ENCODE results near the gene PRKCG. TPM values are rescaled to one million over a fixed set of nuclear protein-coding genes. Genes with fewer than 3 reads are reported as not detected.

Gene PRKCG
- total RNA-seq, 1 experiment from 2014 or later, result 2.8 TPM

DNA sequence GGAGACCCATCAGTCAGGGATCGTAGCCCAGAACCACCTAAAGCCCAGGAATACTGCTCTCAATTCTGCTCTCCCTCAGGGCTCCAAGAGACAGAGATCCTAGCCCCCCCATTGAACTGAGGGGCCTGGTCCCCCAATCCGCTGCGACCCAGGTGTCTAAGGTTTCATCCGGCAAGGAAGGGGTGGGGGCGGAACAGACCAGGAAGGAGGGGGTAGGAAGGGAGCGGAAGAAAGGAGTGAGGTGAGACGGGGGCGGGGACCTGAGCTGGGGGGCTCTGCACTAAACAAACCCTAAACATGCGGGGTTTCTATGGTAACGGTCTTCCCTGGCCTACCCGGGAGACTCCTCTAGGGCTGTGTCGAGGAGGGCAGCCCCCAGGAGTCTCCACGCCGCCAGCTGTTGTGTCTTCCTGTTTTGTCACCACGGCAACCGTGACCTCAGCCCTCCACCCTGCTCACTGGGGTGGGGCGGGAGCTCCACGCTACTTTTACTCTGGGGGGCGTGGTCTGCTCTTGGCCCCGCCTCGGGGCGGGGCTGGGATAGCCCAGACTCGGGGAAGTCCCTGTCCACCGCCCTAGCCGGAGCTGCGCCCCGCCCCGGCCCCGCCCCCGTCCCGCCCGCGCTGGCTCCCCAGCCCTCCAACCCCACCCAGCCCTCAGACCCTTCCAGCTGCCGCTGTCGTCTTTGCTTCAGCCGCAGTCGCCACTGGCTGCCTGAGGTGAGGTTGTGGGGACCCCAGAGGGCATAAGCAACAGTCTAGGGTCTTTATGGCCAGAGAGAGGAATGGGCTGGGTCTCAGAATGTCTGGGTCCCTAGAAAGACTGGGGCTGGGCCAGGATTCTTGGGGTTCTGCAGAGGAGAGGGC, 14.5 kb upstream of the PRKCG start, which contains the start of gene MYADM:
Gene MYADM, plus strand, starts transcription at position 659 of the 866 bp plus-strand sequence. CDS start 5,647 bp downstream, outside the sequence.
- Histone ChIP-seq H3K36me3 (ENCODE audit: control insufficient read depth in 1 of 2, insufficient read depth in 2 of 2, low read length in 2 of 2) (peaks cover 4 to 5% of the 10 kb centered on the region in 2 experiments; a peak in 2 of 4 replicates), H3K9me2 (ENCODE audit: insufficient read depth) (no peaks in the 10 kb centered on the region), H3K27me3 (ENCODE audit: insufficient read depth, low read length) (no peaks in the 10 kb centered on the region), H3K79me2 (ENCODE audit: insufficient read depth, low read length) (peaks cover 30% of the 10 kb centered on the region), H3K9me3 (ENCODE audit: control insufficient read depth in 1 of 2, insufficient read depth in 1 of 2, low read depth in 1 of 2, low read length in 2 of 2) (no peaks in the 10 kb centered on the region), H3K27ac (ENCODE audit: low read depth, low read length) (peak within 1 kb of the TSS; percentile 80), H4K20me1 (ENCODE audit: insufficient read depth) (no peaks in the 10 kb centered on the region), H3K9ac (ENCODE audit: low read length) (peak within 1 kb of the TSS; percentile 95), H3K4me3 (replicated peaks in 1 of 2; ENCODE audit: low read depth in 1 of 2, low read length in 2 of 2) (peak within 1 kb of the TSS; percentile 75 to 78), H3K4me2 (ENCODE audit: low read length) (peak within 1 kb of the TSS; percentile 99), H2AFZ (ENCODE audit: low read depth, low read length, poor library complexity, severe bottlenecking) (no peak within 1 kb of the TSS), H3K4me1 (ENCODE audit: control insufficient read depth in 1 of 2, insufficient read depth in 2 of 2, low read length in 2 of 2) (peaks cover 18 to 47% of the 10 kb centered on the region in 2 experiments)
- ChIA-PET RAD21 (ENCODE audit: low non-redundant PET in 1 of 2, low total read pairs in 2 of 2, uncharacterized antibody in 2 of 2, unreplicated experiment in 2 of 2) (interaction anchor here (0.6 to 1.4 kb wide), 2 partner anchors 113 to 164 kb away, joined by 3 to 5 read pairs; no protein-coding TSS in a partner anchor), CTCF (interaction anchor here (0.9 to 3.8 kb wide), 7 partner anchors 9 to 163 kb away, joined by 3 to 21 read pairs (median 4); no protein-coding TSS in a partner anchor), POLR2A (interaction anchor here (0.6 to 3.1 kb wide), 24 partner anchors 8 to 1787 kb away, joined by 3 to 17 read pairs (median 4); partner anchors contain the start of genes CNOT3, MBOAT7, PRKCG and U2AF2)
- intact Hi-C loops (cut with micrococcal nuclease), result loop anchor here (5.0 kb wide), 1 partner anchor 115 kb away; no protein-coding TSS in a partner anchor
- DNase-seq (ENCODE audit: low read depth, low spot score) (peak; percentile 95), ATAC-seq (peak; percentile 59)
- TSS peak; percentile 85 for BruUV-seq (replicated peaks)
- TF ChIP-seq CBX3 (IDR thresholded peaks at IDR 0.05; ENCODE audit: low read depth), result no peak
- no peak for TF ChIP-seq YY1 (IDR thresholded peaks at IDR 0.05; ENCODE audit: extremely low read depth, insufficient replicate concordance, low read depth, low read length)
- TF ChIP-seq TCF7L2 (IDR thresholded peaks at IDR 0.05; ENCODE audit: borderline replicate concordance, extremely low read depth, insufficient read depth, insufficient read length), result no peak
- TF ChIP-seq, protein P1, sequence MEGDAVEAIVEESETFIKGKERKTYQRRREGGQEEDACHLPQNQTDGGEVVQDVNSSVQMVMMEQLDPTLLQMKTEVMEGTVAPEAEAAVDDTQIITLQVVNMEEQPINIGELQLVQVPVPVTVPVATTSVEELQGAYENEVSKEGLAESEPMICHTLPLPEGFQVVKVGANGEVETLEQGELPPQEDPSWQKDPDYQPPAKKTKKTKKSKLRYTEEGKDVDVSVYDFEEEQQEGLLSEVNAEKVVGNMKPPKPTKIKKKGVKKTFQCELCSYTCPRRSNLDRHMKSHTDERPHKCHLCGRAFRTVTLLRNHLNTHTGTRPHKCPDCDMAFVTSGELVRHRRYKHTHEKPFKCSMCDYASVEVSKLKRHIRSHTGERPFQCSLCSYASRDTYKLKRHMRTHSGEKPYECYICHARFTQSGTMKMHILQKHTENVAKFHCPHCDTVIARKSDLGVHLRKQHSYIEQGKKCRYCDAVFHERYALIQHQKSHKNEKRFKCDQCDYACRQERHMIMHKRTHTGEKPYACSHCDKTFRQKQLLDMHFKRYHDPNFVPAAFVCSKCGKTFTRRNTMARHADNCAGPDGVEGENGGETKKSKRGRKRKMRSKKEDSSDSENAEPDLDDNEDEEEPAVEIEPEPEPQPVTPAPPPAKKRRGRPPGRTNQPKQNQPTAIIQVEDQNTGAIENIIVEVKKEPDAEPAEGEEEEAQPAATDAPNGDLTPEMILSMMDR (IDR thresholded peaks at IDR 0.05 in 2 of 3, conservative IDR thresholded peaks at IDR 0.05 in 1 of 3; ENCODE audit: borderline replicate concordance in 1 of 3, insufficient read depth in 1 of 3, low read depth in 2 of 3, low read length in 2 of 3), result no peak
- peak; percentile 76 for TF ChIP-seq SP1 (IDR thresholded peaks at IDR 0.05; ENCODE audit: low read depth)
- peak; percentile 91 for TF ChIP-seq POLR2AphosphoS5 (IDR thresholded peaks at IDR 0.05; ENCODE audit: low read depth, low read length)
- TF ChIP-seq RAD21 (IDR thresholded peaks at IDR 0.05; ENCODE audit: low read depth), result no peak
- no peak for TF ChIP-seq EZH2phosphoT487 (IDR thresholded peaks at IDR 0.05; ENCODE audit: borderline replicate concordance)
- TF ChIP-seq, protein P2, sequence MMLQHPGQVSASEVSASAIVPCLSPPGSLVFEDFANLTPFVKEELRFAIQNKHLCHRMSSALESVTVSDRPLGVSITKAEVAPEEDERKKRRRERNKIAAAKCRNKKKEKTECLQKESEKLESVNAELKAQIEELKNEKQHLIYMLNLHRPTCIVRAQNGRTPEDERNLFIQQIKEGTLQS (IDR thresholded peaks at IDR 0.05), result no peak
- no peak for TF ChIP-seq ZNF274 (IDR thresholded peaks at IDR 0.05; ENCODE audit: low read depth, low read length)
- TF ChIP-seq ELF1 (IDR thresholded peaks at IDR 0.05; ENCODE audit: borderline replicate concordance, low read depth), result no peak; the same call in 1 of the 2 replicates
- no peak for TF ChIP-seq SIN3A (IDR thresholded peaks at IDR 0.05; ENCODE audit: low read depth)
- TF ChIP-seq, protein P3, sequence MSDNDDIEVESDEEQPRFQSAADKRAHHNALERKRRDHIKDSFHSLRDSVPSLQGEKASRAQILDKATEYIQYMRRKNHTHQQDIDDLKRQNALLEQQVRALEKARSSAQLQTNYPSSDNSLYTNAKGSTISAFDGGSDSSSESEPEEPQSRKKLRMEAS (IDR thresholded peaks at IDR 0.05), result no peak
- no peak; the same call in 1 of the 2 replicates for TF ChIP-seq JUND (IDR thresholded peaks at IDR 0.05)
- peak; percentile 43 for TF ChIP-seq POLR2A (IDR thresholded peaks at IDR 0.05; ENCODE audit: borderline replicate concordance, extremely low read depth, insufficient read depth, insufficient read length)
- no peak for TF ChIP-seq ZFX (IDR thresholded peaks at IDR 0.05)
- TF ChIP-seq, protein P4, sequence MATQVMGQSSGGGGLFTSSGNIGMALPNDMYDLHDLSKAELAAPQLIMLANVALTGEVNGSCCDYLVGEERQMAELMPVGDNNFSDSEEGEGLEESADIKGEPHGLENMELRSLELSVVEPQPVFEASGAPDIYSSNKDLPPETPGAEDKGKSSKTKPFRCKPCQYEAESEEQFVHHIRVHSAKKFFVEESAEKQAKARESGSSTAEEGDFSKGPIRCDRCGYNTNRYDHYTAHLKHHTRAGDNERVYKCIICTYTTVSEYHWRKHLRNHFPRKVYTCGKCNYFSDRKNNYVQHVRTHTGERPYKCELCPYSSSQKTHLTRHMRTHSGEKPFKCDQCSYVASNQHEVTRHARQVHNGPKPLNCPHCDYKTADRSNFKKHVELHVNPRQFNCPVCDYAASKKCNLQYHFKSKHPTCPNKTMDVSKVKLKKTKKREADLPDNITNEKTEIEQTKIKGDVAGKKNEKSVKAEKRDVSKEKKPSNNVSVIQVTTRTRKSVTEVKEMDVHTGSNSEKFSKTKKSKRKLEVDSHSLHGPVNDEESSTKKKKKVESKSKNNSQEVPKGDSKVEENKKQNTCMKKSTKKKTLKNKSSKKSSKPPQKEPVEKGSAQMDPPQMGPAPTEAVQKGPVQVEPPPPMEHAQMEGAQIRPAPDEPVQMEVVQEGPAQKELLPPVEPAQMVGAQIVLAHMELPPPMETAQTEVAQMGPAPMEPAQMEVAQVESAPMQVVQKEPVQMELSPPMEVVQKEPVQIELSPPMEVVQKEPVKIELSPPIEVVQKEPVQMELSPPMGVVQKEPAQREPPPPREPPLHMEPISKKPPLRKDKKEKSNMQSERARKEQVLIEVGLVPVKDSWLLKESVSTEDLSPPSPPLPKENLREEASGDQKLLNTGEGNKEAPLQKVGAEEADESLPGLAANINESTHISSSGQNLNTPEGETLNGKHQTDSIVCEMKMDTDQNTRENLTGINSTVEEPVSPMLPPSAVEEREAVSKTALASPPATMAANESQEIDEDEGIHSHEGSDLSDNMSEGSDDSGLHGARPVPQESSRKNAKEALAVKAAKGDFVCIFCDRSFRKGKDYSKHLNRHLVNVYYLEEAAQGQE (IDR thresholded peaks at IDR 0.05; ENCODE audit: low read depth), result no peak
- TF ChIP-seq CEBPB (IDR thresholded peaks at IDR 0.05; ENCODE audit: low read depth), result no peak
- no peak for TF ChIP-seq FOSL1 (IDR thresholded peaks at IDR 0.05; ENCODE audit: low read depth)
- TF ChIP-seq EZH2 (IDR thresholded peaks at IDR 0.05), result no peak
- TF ChIP-seq SRF (IDR thresholded peaks at IDR 0.05; ENCODE audit: low read depth), result no peak
